K562 (cell line): ENCODE results near the gene RASGRP2. TPM values are rescaled to one million over a fixed set of nuclear protein-coding genes. Genes with fewer than 3 reads are reported as not detected.

ENCODE experiments used
- CHD7 ChIP-seq: fragments of 200-600 bp; sonication (generic); IDR thresholded peaks from one replicate; pipeline ENCODE4 v1.6.1; 2012; ENCODE audit warnings: mild to moderate bottlenecking, low read depth, low read length, inconsistent platforms
- DNMT1 ChIP-seq: fragments of 450-650 bp; IDR thresholded peaks from 2 replicates; pipeline ENCODE4 v1.6.1; 2016; ENCODE audit warnings: antibody characterized with exemption, mild to moderate bottlenecking
- FOXK2 ChIP-seq, 2 experiments: fragments of 450-650 bp; IDR thresholded peaks in 1 of 2; conservative IDR thresholded peaks in 1 of 2; 2 replicates each; pipeline ENCODE4 v1.6.1; 2016; ENCODE audit warnings: low read depth in 2 of 2, mild to moderate bottlenecking in 1 of 2
- HMGXB4 ChIP-seq: sonication (generic); formaldehyde crosslinking; IDR thresholded peaks from 2 replicates; pipeline ENCODE4 v1.8.1; 2023; ENCODE audit warnings: mild to moderate bottlenecking, missing genetic modification reagents
- MIER1 ChIP-seq: fragments of 450-650 bp; IDR thresholded peaks from 2 replicates; pipeline ENCODE4 v1.6.1; 2016; ENCODE audit warnings: antibody characterized with exemption, mild to moderate bottlenecking, low read depth
- MTF1 ChIP-seq: fragments of 250-450 bp; sonication (Bioruptor Pico); IDR thresholded peaks from 2 replicates; pipeline ENCODE4 v1.9.0; 2021; ENCODE audit warnings: moderate library complexity, mild to moderate bottlenecking, inconsistent platforms, borderline replicate concordance
- POLR2A ChIP-seq: fragments of 450-650 bp; conservative IDR thresholded peaks from 2 replicates; pipeline ENCODE4 v1.6.1; 2016
- TCFL5 ChIP-seq: fragments of 250-450 bp; sonication (Bioruptor Pico); conservative IDR thresholded peaks from 2 replicates; pipeline ENCODE4 v1.6.1; 2021; ENCODE audit warnings: mild to moderate bottlenecking, moderate library complexity, matching md5 sums
- XRCC3 ChIP-seq: fragments of 450-650 bp; IDR thresholded peaks from 2 replicates; pipeline ENCODE4 v1.6.1; 2017; ENCODE audit warnings: mild to moderate bottlenecking, moderate library complexity
- ZBTB17 ChIP-seq: fragments of 450-650 bp; formaldehyde crosslinking; IDR thresholded peaks from 2 replicates; pipeline ENCODE4 v1.4.0; 2020; ENCODE audit warnings: mild to moderate bottlenecking
- ZBTB9 ChIP-seq: fragments of 450-650 bp; formaldehyde crosslinking; IDR thresholded peaks from 2 replicates; pipeline ENCODE4 v1.4.0; 2020; ENCODE audit warnings: mild to moderate bottlenecking, moderate library complexity
- ZFX ChIP-seq: sonication (generic); formaldehyde crosslinking; IDR thresholded peaks from 2 replicates; pipeline ENCODE4 v1.8.0; 2022; ENCODE audit warnings: mild to moderate bottlenecking, missing genetic modification reagents, moderate library complexity
- ZNF431 ChIP-seq: sonication (generic); formaldehyde crosslinking; IDR thresholded peaks from 2 replicates; pipeline ENCODE4 v1.8.0; 2022; ENCODE audit warnings: mild to moderate bottlenecking, missing genetic modification reagents
- ZNF830 ChIP-seq: fragments of 250-450 bp; sonication (Bioruptor Pico); IDR thresholded peaks from 2 replicates; pipeline ENCODE4 v1.5.0; 2021; ENCODE audit warnings: mild to moderate bottlenecking
- polyA plus RNA-seq, 8 experiments: library from polyadenylated mRNA; depleted of rRNA in 4 of 8; stranded (reverse) in 5 of 8; unstranded in 3 of 8; fragments of >200 nt; fragmentation: Nextera tagmentation in 2 of 8; fragmentation: Illumina TruSeq in 1 of 8; extraction: Ambion mirVana in 2 of 8; extraction: Trizol in 1 of 8; gene quantifications; 2 replicates each; pipeline versions ENCODE4 v1.2.1 to v1.2.3, GENCODE V29; 2011 to 2014; ENCODE audit warnings: inconsistent platforms in 1 of 8, missing spikeins in 1 of 8
- total RNA-seq, 7 experiments: library from RNA; depleted of rRNA in 6 of 7; stranded (reverse); fragments of >200 nt in 6 of 7; fragmentation: Illumina TruSeq in 2 of 7; extraction: Trizol in 2 of 7; gene quantifications; 2 replicates each; pipeline versions ENCODE4 v1.2.1 to v1.2.3, GENCODE V29; 2011 to 2021; ENCODE audit warnings: low replicate concordance in 1 of 7

Gene RASGRP2
- total and polyA plus RNA-seq, 9 of the 15 experiments (the other 6 are each of a cell fraction or from before 2014, with no cell fraction given) = 0.87 to 22.7 (median 5.5) TPM

- TF ChIP-seq ZBTB9 (CRISPR knock-in tag) (no peak; the same call in 1 of the 2 replicates), FOXK2 (conservative IDR thresholded peaks at IDR 0.05 in 1 of 2, IDR thresholded peaks at IDR 0.05 in 1 of 2; ENCODE audit: low read depth in 2 of 2) (no peak), MIER1 (no peak), HMGXB4 (CRISPR knock-in tag) (no peak), CHD7 (no peak), ZNF830 (CRISPR knock-in tag) (no peak), ZFX (CRISPR knock-in tag) (peak; percentile 71), ZBTB17 (CRISPR knock-in tag) (peak; percentile 17; the same call in 1 of the 2 replicates), XRCC3 (no peak), DNMT1 (no peak), ZNF431 (CRISPR knock-in tag) (0 out of 2 replicates have a peak, but pooled peaks have one; percentile 41), POLR2A (peak; percentile 67), TCFL5 (CRISPR knock-in tag) (no peak), MTF1 (no peak)
These were observed 1.8 kb upstream of the RASGRP2 start (continued) for GRCh38 chr11:64745521-64746328.
